HL-60 (cell line): ENCODE results near the gene PAPPA2.

Source experiments
- CTCF ChIP-seq: IDR thresholded peaks from one replicate; pipeline ENCODE4 v1.5.1; 2011; ENCODE audit warnings: low read length, control low read depth, inconsistent platforms; ENCODE audit not compliant: insufficient read depth
- REST ChIP-seq: IDR thresholded peaks from 2 replicates; pipeline ENCODE4 v1.6.1; 2012; ENCODE audit warnings: low read depth; ENCODE audit not compliant: insufficient replicate concordance

- TF ChIP-seq CTCF: no peak
- no peak for TF ChIP-seq REST
These were observed 36.7 kb downstream of the PAPPA2 start for GRCh38 chr1:176499671-176500070.
